GM12878 (cell line): ENCODE data around the gene NDRG4. TPM values are rescaled to one million over a fixed set of nuclear protein-coding genes. Genes with fewer than 3 reads are reported as not detected.

ENCODE experiments used
- BMI1 ChIP-seq: fragments of 450-650 bp; IDR thresholded peaks from 2 replicates; pipeline ENCODE4 v1.6.1; 2016; ENCODE audit warnings: mild to moderate bottlenecking, moderate library complexity, borderline replicate concordance
- CBFB ChIP-seq: IDR thresholded peaks from 2 replicates; pipeline ENCODE4 v1.6.1; 2016; ENCODE audit warnings: antibody characterized with exemption, low read depth
- EZH2 ChIP-seq: IDR thresholded peaks from 2 replicates; pipeline ENCODE4 v1.6.1; 2012; ENCODE audit warnings: low read depth, mild to moderate bottlenecking, control low read depth, inconsistent platforms, low read length, borderline replicate concordance; ENCODE audit not compliant: control insufficient read depth
- GATAD2B ChIP-seq: fragments of 450-650 bp; conservative IDR thresholded peaks from 2 replicates; pipeline ENCODE4 v1.6.1; 2017; ENCODE audit warnings: low read depth, mild to moderate bottlenecking, moderate library complexity
- HDAC2 ChIP-seq: fragments of 200-600 bp; sonication (generic); IDR thresholded peaks from 2 replicates; pipeline ENCODE4 v1.6.1; 2017
- HSF1 ChIP-seq: fragments of 150-350 bp; IDR thresholded peaks from 2 replicates; pipeline ENCODE4 v1.6.1; 2014; ENCODE audit warnings: mild to moderate bottlenecking, low read depth, low read length
- IKZF1 ChIP-seq: fragments of 450-650 bp; conservative IDR thresholded peaks from 2 replicates; pipeline ENCODE4 v1.6.1; 2017; ENCODE audit warnings: antibody characterized with exemption, mild to moderate bottlenecking
- IRF3 ChIP-seq: fragments of 450-650 bp; IDR thresholded peaks from 2 replicates; pipeline ENCODE4 v1.6.1; 2014; ENCODE audit warnings: mild to moderate bottlenecking
- NBN ChIP-seq: fragments of 450-650 bp; IDR thresholded peaks from 2 replicates; pipeline ENCODE4 v1.6.1; 2016
- POLR2AphosphoS2 ChIP-seq: IDR thresholded peaks from 2 replicates; pipeline ENCODE4 v1.6.1; 2011; ENCODE audit warnings: low read depth, mild to moderate bottlenecking, low read length, improper control_type of control experiment, moderate library complexity
- RAD51 ChIP-seq: fragments of 450-650 bp; IDR thresholded peaks from 2 replicates; pipeline ENCODE4 v1.6.1; 2016; ENCODE audit warnings: moderate library complexity, mild to moderate bottlenecking, inconsistent platforms
- SMAD1 ChIP-seq: fragments of 450-650 bp; IDR thresholded peaks from 2 replicates; pipeline ENCODE4 v1.6.1; 2018; ENCODE audit warnings: mild to moderate bottlenecking, low read depth; ENCODE audit not compliant: partially characterized antibody
- SMC3 ChIP-seq: IDR thresholded peaks from 2 replicates; pipeline ENCODE4 v1.6.1; 2011; ENCODE audit warnings: low read length, improper control_type of control experiment, borderline replicate concordance
- USF2 ChIP-seq: IDR thresholded peaks from 2 replicates; pipeline ENCODE4 v1.6.1; 2011; ENCODE audit warnings: low read depth, low read length, improper control_type of control experiment, borderline replicate concordance
- polyA plus RNA-seq, 11 experiments: library from polyadenylated mRNA; depleted of rRNA in 4 of 11; unstranded in 6 of 11; stranded (reverse) in 5 of 11; fragments of >200 nt; fragmentation: Nextera tagmentation in 4 of 11; fragmentation: Illumina TruSeq in 1 of 11; extraction: Ambion mirVana in 4 of 11; extraction: Trizol in 1 of 11; gene quantifications; 1 replicate in 1 of 11; 2 replicates in 10 of 11; pipeline versions ENCODE4 v1.2.1 to v1.2.3, GENCODE V29; 2011 to 2016; ENCODE audit warnings: inconsistent platforms in 2 of 11, missing spikeins in 2 of 11, low read depth in 1 of 11
- total RNA-seq, 4 experiments: library from RNA; depleted of rRNA in 3 of 4; stranded (reverse); fragments of >200 nt in 3 of 4; fragmentation: Illumina TruSeq in 1 of 4; extraction: Trizol in 1 of 4; gene quantifications; 2 replicates each; pipeline versions ENCODE4 v1.2.1 to v1.2.3, GENCODE V29; 2013 to 2021

The NDRG4 gene
- total and polyA plus RNA-seq, 10 of the 15 experiments (the other 5 are each of a cell fraction or from before 2014, with no cell fraction given) = 0.33 to 3.8 (median 2.5) TPM

- TF ChIP-seq IKZF1 (peak; percentile 43; the same call in 1 of the 2 replicates), HDAC2 (no peak), CBFB (peak; percentile 40; the same call in 1 of the 2 replicates), HSF1 (no peak), SMAD1 (no peak), RAD51 (peak; percentile 79), GATAD2B (peak; percentile 65; the same call in 1 of the 2 replicates), SMC3 (no peak), BMI1 (no peak), NBN (peak; percentile 44; the same call in 1 of the 2 replicates), POLR2AphosphoS2 (peak; percentile 92), EZH2 (no peak), IRF3 (no peak), USF2 (peak; percentile 66)
These were observed 15.4 kb downstream of the NDRG4 start, which contains the start of gene SETD6 (continued) for GRCh38 chr16:58515125-58515870.
